Adrenal gland (tissue), 5 donors: ENCODE data around the gene CCDC167.

Source experiments
- POLR2A ChIP-seq, 2 donors: fragments of 450-650 bp; IDR thresholded peaks; one replicate each; pipeline ENCODE4 v1.6.1; 2017; ENCODE audit warnings: antibody characterized with exemption in 2 of 2, mild to moderate bottlenecking in 2 of 2, moderate library complexity in 1 of 2
- TF ChIP-seq, protein P1 (sequence below), 6 experiments: fragments of 450-650 bp in 4 of 6; fragments of 200-600 bp in 2 of 6; sonication (generic) in 1 of 6; IDR thresholded peaks; 1 replicate in 5 of 6; 2 replicates in 1 of 6; pipeline versions ENCODE4 v1.5.1 to v1.8.0; 2016 to 2021; ENCODE audit warnings: antibody characterized with exemption in 6 of 6, mild to moderate bottlenecking in 2 of 6, moderate library complexity in 1 of 6
- donor health status: DM: no; HTN: no; CAD: no.

DNA sequence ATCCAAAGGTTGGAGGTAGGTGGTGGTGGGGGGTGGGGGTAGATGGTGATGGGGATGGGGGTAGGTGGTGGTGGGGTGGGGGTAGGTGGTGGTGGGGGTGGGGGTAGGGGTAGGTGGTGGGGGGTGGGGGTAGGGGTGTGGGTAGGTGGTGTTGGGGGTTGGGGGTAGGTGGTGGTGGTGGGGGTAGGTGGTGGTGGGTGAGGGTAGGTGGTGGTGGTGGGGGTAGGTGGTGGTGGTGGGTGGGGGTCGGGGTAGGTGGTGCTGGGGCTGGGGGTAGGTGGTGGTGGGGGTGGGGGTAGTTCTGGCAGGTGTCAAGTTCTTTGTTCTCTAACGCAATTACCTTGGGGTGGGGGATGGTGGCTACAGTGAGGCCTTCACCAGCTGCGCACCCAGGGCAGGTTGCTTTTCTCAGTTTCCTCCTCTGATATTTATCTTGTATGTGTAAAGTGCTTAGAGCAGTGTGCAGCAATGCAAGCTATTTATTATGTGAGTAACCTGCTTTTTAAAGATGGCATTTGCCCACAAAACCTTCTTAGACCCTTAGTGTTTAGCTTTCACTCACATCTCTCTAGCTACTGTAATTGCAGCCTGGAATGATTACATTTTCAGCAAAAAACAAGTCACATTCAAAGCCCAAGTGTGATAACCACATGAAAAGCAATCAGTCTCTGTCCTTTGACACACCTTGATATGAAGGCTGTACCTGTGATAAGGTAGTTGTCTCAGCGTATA lies 8.2 kb upstream of the CCDC167 start:
- TF ChIP-seq, protein P1, sequence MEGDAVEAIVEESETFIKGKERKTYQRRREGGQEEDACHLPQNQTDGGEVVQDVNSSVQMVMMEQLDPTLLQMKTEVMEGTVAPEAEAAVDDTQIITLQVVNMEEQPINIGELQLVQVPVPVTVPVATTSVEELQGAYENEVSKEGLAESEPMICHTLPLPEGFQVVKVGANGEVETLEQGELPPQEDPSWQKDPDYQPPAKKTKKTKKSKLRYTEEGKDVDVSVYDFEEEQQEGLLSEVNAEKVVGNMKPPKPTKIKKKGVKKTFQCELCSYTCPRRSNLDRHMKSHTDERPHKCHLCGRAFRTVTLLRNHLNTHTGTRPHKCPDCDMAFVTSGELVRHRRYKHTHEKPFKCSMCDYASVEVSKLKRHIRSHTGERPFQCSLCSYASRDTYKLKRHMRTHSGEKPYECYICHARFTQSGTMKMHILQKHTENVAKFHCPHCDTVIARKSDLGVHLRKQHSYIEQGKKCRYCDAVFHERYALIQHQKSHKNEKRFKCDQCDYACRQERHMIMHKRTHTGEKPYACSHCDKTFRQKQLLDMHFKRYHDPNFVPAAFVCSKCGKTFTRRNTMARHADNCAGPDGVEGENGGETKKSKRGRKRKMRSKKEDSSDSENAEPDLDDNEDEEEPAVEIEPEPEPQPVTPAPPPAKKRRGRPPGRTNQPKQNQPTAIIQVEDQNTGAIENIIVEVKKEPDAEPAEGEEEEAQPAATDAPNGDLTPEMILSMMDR (IDR thresholded peaks at IDR 0.05), result no peak
- no peak for TF ChIP-seq POLR2A (IDR thresholded peaks at IDR 0.05)
